ENCODE results near the gene RNU1-1. TPM values are rescaled to one million over a fixed set of nuclear protein-coding genes. Genes with fewer than 3 reads are reported as not detected.

Gene RNU1-1
- total RNA-seq, 4 donors from 2014 or later, result under 0.01 TPM; not detected in 1

DNA sequence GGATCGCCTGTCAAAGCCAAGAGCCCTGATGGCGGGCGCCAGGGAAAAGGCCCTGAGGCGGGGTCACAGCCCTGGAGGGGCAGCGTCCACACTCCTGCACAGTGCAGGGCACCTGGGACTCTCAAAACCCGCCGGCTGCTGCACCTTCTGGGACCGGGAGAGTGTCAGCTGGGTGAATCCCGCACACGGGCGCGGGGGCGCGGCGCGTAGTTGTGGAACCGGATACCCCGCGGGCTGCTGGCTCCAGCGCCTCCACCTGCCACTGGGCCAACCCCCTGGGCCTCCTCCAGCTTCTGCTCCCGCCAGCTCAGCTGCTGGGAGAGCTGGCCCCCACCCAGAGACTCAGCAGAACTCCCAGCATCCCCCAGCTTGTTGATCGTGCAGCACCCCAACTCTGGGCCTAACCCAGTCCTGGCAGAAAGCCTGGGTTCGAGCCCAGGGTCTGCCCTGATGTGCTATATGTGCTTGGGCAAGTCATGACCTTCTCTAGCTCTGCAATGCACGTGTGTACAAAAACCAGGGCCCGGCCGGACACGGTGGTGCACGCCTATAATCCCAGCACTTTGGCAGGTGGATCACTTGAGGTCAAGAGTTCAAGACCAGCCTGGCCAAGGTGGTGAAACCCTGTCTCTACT lies 39.8 kb downstream of the RNU1-1 start:
- no peak for TF ChIP-seq EP300 (IDR thresholded peaks at IDR 0.05; ENCODE audit: low read depth)
- H3K4me3 ChIP-seq, result no peak overlapping the region
- 93% methylated on average over 28 of the region's 28 CpGs; no CpG with 5 or more reads in 1 of the 2 donors for WGBS, 2 donors (ENCODE audit: low coverage in 1 of 2)
- in situ Hi-C loops (cut with MboI; ENCODE audit: low pct_ligation_motif_present in 1 of 4, low pct_unique_long_range_greater_than_20kb in 1 of 4, low sequenced_read_pairs in 3 of 4) (no loop called here), intact Hi-C loops (cut with DNase I; ENCODE audit: low total_unique reads) (no loop called here)
- no peak overlapping the region for H3K27ac ChIP-seq
- H3K4me1 ChIP-seq, result no peaks in the 10 kb centered on the region
- no peaks in the 10 kb centered on the region for H3K9me3 ChIP-seq
- H3K27me3 ChIP-seq, result no peaks in the 10 kb centered on the region
- peaks cover 0 to 8% (median 0%) of the 10 kb centered on the region in 4 donors for H3K36me3 ChIP-seq
- no peak for DNase-seq

DNA sequence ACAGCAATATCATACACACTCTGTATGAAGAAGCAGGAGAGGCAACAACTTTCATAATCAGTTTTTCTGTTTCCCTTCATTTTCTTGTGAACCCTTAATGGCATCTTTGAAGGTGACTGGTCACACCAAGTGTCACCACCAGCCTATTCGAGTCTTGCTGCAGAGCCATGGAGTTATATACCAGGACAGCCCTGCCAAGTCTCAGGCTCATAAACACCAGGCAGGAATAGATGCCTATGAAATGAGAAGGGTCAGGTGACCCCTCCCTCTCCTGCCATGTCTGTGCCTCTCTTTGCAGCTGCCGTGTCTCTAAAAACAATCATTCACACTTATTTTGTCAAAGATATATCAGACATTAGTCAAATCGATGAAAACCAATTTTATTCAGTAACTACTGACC lies 45.5 kb downstream of the RNU1-1 start:
- no peak overlapping the region for H3K4me3 ChIP-seq
- no peaks in the 10 kb centered on the region for H3K4me1 ChIP-seq
- peaks cover 0 to 5% (median 0%) of the 10 kb centered on the region in 4 donors for H3K36me3 ChIP-seq
- H3K9me3 ChIP-seq, result no peaks in the 10 kb centered on the region
- in situ Hi-C loops (cut with MboI; ENCODE audit: low pct_ligation_motif_present in 1 of 4, low pct_unique_long_range_greater_than_20kb in 1 of 4, low sequenced_read_pairs in 3 of 4), result no loop called here
- 68 to 100% methylated on average over 2 to 3 of the region's 3 CpGs for WGBS, 2 donors (ENCODE audit: low coverage in 1 of 2)
- H3K27ac ChIP-seq, result no peak overlapping the region
- intact Hi-C loops (cut with DNase I; ENCODE audit: low total_unique reads), result no loop called here
- H3K27me3 ChIP-seq, result no peaks in the 10 kb centered on the region
- DNase-seq, result no peak
- TF ChIP-seq POLR2A (IDR thresholded peaks at IDR 0.05), result no peak
- no peak for TF ChIP-seq POLR2AphosphoS5 (IDR thresholded peaks at IDR 0.05)
- TF ChIP-seq EP300 (IDR thresholded peaks at IDR 0.05; ENCODE audit: low read depth), result no peak
- TF ChIP-seq, protein P1, sequence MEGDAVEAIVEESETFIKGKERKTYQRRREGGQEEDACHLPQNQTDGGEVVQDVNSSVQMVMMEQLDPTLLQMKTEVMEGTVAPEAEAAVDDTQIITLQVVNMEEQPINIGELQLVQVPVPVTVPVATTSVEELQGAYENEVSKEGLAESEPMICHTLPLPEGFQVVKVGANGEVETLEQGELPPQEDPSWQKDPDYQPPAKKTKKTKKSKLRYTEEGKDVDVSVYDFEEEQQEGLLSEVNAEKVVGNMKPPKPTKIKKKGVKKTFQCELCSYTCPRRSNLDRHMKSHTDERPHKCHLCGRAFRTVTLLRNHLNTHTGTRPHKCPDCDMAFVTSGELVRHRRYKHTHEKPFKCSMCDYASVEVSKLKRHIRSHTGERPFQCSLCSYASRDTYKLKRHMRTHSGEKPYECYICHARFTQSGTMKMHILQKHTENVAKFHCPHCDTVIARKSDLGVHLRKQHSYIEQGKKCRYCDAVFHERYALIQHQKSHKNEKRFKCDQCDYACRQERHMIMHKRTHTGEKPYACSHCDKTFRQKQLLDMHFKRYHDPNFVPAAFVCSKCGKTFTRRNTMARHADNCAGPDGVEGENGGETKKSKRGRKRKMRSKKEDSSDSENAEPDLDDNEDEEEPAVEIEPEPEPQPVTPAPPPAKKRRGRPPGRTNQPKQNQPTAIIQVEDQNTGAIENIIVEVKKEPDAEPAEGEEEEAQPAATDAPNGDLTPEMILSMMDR (IDR thresholded peaks at IDR 0.05), result no peak

DNA sequence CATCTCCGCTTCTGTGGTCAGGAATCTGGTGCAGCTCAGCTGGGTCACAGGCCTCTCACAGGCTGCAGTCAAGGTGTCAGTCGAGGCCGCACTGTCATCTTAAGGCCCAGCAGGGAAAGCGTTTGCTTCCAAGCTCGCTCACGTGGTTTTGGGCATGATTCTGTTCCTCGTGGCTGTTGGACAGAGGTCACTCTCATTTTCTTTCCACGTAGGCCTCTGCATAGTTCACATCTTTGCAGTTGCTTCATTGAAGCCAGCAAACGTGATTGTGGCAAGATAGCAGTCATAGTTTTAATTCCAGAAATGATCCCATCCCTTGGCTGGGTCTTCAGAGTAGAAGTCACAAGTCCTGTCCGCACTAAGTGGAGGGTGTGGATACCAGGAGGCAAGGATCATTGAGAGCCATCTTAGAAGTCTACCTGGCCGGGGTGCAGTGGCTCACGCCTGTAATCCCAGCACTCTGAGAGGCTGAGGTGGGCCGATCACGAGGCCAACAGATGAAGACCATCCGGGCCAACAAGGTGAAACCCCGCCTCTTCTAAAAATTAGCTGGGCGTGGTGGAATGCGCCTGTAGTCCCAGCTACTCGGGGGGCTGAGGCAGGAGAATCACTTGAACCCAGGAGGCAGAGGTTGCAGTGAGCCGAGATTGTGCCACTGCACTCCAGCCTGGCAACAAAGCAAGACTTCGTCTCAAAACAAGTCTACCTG lies 49.0 kb downstream of the RNU1-1 start:
- TF ChIP-seq EP300 (IDR thresholded peaks at IDR 0.05; ENCODE audit: low read depth), result no peak
- TF ChIP-seq, protein P1 (IDR thresholded peaks at IDR 0.05), result no peak
- no peak for TF ChIP-seq POLR2A (IDR thresholded peaks at IDR 0.05)
- TF ChIP-seq POLR2AphosphoS5 (IDR thresholded peaks at IDR 0.05), result no peak
- H3K36me3 ChIP-seq, result no peaks in the 10 kb centered on the region
- no peak overlapping the region for H3K27ac ChIP-seq
- no peaks in the 10 kb centered on the region for H3K4me1 ChIP-seq
- in situ Hi-C loops (cut with MboI; ENCODE audit: low pct_ligation_motif_present in 1 of 4, low pct_unique_long_range_greater_than_20kb in 1 of 4, low sequenced_read_pairs in 3 of 4) (no loop called here), intact Hi-C loops (cut with DNase I; ENCODE audit: low total_unique reads) (no loop called here)
- DNase-seq, result no peak
- H3K4me3 ChIP-seq, result no peak overlapping the region
- H3K9me3 ChIP-seq, result no peaks in the 10 kb centered on the region
- 93% methylated on average over 21 of the region's 21 CpGs; no CpG with 5 or more reads in 1 of the 2 donors for WGBS, 2 donors (ENCODE audit: low coverage in 1 of 2)
- no peaks in the 10 kb centered on the region for H3K27me3 ChIP-seq

Small RNAs within 50 kb of the gene (small RNA-seq; reads per million reads assigned to genes)
- gene RNU1-1 (0 reads per million in 4 donors), gene RNU1-6P (0 reads per million in 4 donors)

Other genes starting within 250 kb of the RNU1-1 start
- gene FBXO42, start 161.8 kb downstream of the RNU1-1 start, total RNA-seq, result 10 to 100 TPM; 15.7 to 25.4 (median 18.8) TPM
- gene SZRD1, start 147.0 kb downstream of the RNU1-1 start, total RNA-seq, result 10 to 100 TPM; 54.6 to 66.8 (median 61.7) TPM
- gene SPATA21, start 76.9 kb downstream of the RNU1-1 start, total RNA-seq, result not detected
- gene NECAP2, start 73.6 kb downstream of the RNU1-1 start, total RNA-seq, result 10 to 100 TPM; 34.4 to 58.2 (median 52.4) TPM
- gene NBPF1, start 99.3 kb upstream of the RNU1-1 start, total RNA-seq, result 100 to 1,000 TPM in 3 of 4 donors, 10 to 100 TPM in 1; 70.1 to 178 (median 148) TPM
- under 1 TPM in 3 of 4 donors, not detected in 1; under 0.01 TPM for gene RNU1-3, start 152.7 kb upstream of the RNU1-1 start, total RNA-seq
- under 1 TPM in 3 of 4 donors, not detected in 1; under 0.01 TPM for gene RNU1-4, start 226.2 kb upstream of the RNU1-1 start, total RNA-seq

Measured in transverse colon (tissue), 4 donors.